GM21576 (cell line): ENCODE results near the gene RNF125.
"Not testable (repeated sequence)": the region's sequence is repeated elsewhere in the genome, so short reads cannot be mapped to it uniquely, and the experiment has no call there.

Experiments used
- ATAC-seq: cut with Tn5 transposase; IDR thresholded peaks from one replicate; pipeline ENCODE4 v1.9.1; 2021; ENCODE audit warnings: mild to moderate bottlenecking, moderate library complexity; ENCODE audit not compliant: unreplicated experiment

Gene RNF125

GRCh38 chr18:32083781-32084180 lies 65.2 kb downstream of the RNF125 start:
- ATAC-seq: no peak

GRCh38 chr18:32086881-32087280 lies 68.3 kb downstream of the RNF125 start:
- no peak for ATAC-seq

- not testable (repeated sequence) for ATAC-seq
These were observed 72.2 kb downstream of the RNF125 start for GRCh38 chr18:32090831-32091230.

GRCh38 chr18:32091325-32091723 lies 72.7 kb downstream of the RNF125 start:
- no peak for ATAC-seq

GRCh38 chr18:32091724-32092421 lies 73.2 kb downstream of the RNF125 start, which contains the start of gene RNF138:
RNF138 (plus strand) TSS chr18:32091874; CDS start chr18:32092777, 903 bp downstream.
- peak; percentile 58 for ATAC-seq

GRCh38 chr18:32092422-32093101 lies 73.9 kb downstream of the RNF125 start:
- ATAC-seq: peak; percentile 71

- peak; percentile 27 for ATAC-seq
These were observed 74.5 kb downstream of the RNF125 start for GRCh38 chr18:32093102-32093511.

GRCh38 chr18:32093523-32093922 lies 74.9 kb downstream of the RNF125 start:
- ATAC-seq: no peak

- no peak for ATAC-seq
These were observed 76.7 kb downstream of the RNF125 start for GRCh38 chr18:32095192-32095899.

- no peak for ATAC-seq
These were observed 77.2 kb downstream of the RNF125 start for GRCh38 chr18:32095900-32096229.

- ATAC-seq: no peak
These were observed 78.3 kb downstream of the RNF125 start for GRCh38 chr18:32096946-32097345.

- no peak for ATAC-seq
These were observed 85.9 kb downstream of the RNF125 start for GRCh38 chr18:32104516-32104915.

- ATAC-seq: no peak
These were observed 91.4 kb downstream of the RNF125 start for GRCh38 chr18:32110005-32110404.

GRCh38 chr18:32111706-32112105 lies 93.1 kb downstream of the RNF125 start:
- ATAC-seq: no peak

GRCh38 chr18:32112826-32113225 lies 94.2 kb downstream of the RNF125 start:
- ATAC-seq: no peak

GRCh38 chr18:32114293-32114942 lies 95.8 kb downstream of the RNF125 start:
- ATAC-seq: no peak

- ATAC-seq: no peak
These were observed 103.4 kb downstream of the RNF125 start for GRCh38 chr18:32122039-32122438.
